ENCODE results near the gene FCER1G.
"Not testable (repeated sequence)": the region's sequence is repeated elsewhere in the genome, so short reads cannot be mapped to it uniquely, and the experiment has no call there.

The FCER1G gene

GRCh38 chr1:161219078-161219892 lies 4.2 kb downstream of the FCER1G start:
- DNase-seq (ENCODE audit: insufficient read length, low spot score) (no peak), FAIRE-seq (no peak)
- TF ChIP-seq, protein P1, sequence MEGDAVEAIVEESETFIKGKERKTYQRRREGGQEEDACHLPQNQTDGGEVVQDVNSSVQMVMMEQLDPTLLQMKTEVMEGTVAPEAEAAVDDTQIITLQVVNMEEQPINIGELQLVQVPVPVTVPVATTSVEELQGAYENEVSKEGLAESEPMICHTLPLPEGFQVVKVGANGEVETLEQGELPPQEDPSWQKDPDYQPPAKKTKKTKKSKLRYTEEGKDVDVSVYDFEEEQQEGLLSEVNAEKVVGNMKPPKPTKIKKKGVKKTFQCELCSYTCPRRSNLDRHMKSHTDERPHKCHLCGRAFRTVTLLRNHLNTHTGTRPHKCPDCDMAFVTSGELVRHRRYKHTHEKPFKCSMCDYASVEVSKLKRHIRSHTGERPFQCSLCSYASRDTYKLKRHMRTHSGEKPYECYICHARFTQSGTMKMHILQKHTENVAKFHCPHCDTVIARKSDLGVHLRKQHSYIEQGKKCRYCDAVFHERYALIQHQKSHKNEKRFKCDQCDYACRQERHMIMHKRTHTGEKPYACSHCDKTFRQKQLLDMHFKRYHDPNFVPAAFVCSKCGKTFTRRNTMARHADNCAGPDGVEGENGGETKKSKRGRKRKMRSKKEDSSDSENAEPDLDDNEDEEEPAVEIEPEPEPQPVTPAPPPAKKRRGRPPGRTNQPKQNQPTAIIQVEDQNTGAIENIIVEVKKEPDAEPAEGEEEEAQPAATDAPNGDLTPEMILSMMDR (IDR thresholded peaks at IDR 0.05; ENCODE audit: insufficient read depth, missing control alignments) = no peak

GRCh38 chr1:161220002-161220401 lies 4.9 kb downstream of the FCER1G start:
- TF ChIP-seq, protein P1 (IDR thresholded peaks at IDR 0.05; ENCODE audit: insufficient read depth, missing control alignments) = no peak

GRCh38 chr1:161222175-161223019 lies 7.3 kb downstream of the FCER1G start:
- DNase-seq (ENCODE audit: insufficient read length, low spot score) (no peak), FAIRE-seq (no peak)
- TF ChIP-seq, protein P1 (IDR thresholded peaks at IDR 0.05; ENCODE audit: insufficient read depth, missing control alignments) = no peak

More at GRCh38 chr1:161220002-161220401, 4.9 kb downstream of the FCER1G start:
- no peak for FAIRE-seq
- no peak for DNase-seq (ENCODE audit: insufficient read length, low spot score)

GRCh38 chr1:161223805-161224694 lies 9.0 kb downstream of the FCER1G start:
- DNase-seq (ENCODE audit: insufficient read length, low spot score) (no peak), FAIRE-seq (no peak)
- TF ChIP-seq, protein P1 (IDR thresholded peaks at IDR 0.05; ENCODE audit: insufficient read depth, missing control alignments) = no peak

GRCh38 chr1:161224695-161225087 lies 9.6 kb downstream of the FCER1G start:
- FAIRE-seq; DNase-seq (ENCODE audit: insufficient read length, low spot score): not testable (repeated sequence)

DNA sequence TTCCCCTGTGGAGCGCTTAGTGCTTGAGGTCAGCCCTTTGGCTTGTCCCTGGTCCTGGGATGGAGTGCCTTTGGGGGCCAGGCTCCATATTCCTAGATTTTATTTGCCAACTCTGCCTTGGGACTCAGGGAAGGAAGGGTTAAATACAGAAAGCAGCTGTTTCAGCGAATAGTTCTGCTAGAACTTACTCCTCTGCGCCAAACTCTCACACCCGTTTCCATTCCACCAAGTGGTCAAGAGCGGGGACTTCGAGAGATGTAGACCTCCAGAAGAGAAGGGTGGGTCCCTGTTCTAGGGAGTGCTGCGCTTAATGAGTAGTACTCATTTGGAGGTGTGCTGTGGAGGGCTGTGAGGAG lies 10.1 kb downstream of the FCER1G start:
- FAIRE-seq (no peak), DNase-seq (ENCODE audit: insufficient read length, low spot score) (no peak)
- TF ChIP-seq, protein P1 (IDR thresholded peaks at IDR 0.05; ENCODE audit: insufficient read depth, missing control alignments) = no peak

Measured in D721Med (cell line).